ENCODE results near the gene AGO4. TPM values are rescaled to one million over a fixed set of nuclear protein-coding genes. Genes with fewer than 3 reads are reported as not detected.

The AGO4 gene
- total and polyA plus RNA-seq, 2 of the 4 experiments (the other 2 are of a cell fraction) = 8.2 to 9.2 TPM

GRCh38 chr1:35762141-35762540, 45.7 kb upstream of the AGO4 start:
- Histone ChIP-seq H3K23ac (ENCODE audit: low read depth, low read length) (no peak overlapping the region), H3K4me3 (ENCODE audit: insufficient read depth, low read depth, low read length) (no peak overlapping the region), H2BK15ac (ENCODE audit: low read depth, low read length) (no peak overlapping the region), H3K27ac (ENCODE audit: insufficient read depth, low read length) (no peak overlapping the region), H2AK5ac (ENCODE audit: low read depth, low read length) (no peak overlapping the region), H3K9ac (ENCODE audit: low read depth, low read length) (no peak overlapping the region), H2BK5ac (ENCODE audit: low read depth, low read length, poor library complexity, severe bottlenecking) (no peak overlapping the region), H2BK20ac (ENCODE audit: low read depth, low read length) (no peak overlapping the region), H3K56ac (ENCODE audit: extremely low read depth, insufficient read depth, low read length) (no peak overlapping the region), H4K5ac (ENCODE audit: low read depth, low read length) (no peak overlapping the region), H3K18ac (ENCODE audit: low read depth, low read length) (no peak overlapping the region), H3K79me1 (ENCODE audit: low read depth in 1 of 2, low read length in 2 of 2) (peaks cover 4 to 8% of the 10 kb centered on the region in 2 experiments), H3K27me3 (ENCODE audit: control insufficient read depth, insufficient read depth, low read length) (no peaks in the 10 kb centered on the region), H3K36me3 (ENCODE audit: control insufficient read depth, insufficient read depth, low read length) (peaks cover 4% of the 10 kb centered on the region; the same call in 1 of the 2 replicates), H2BK120ac (ENCODE audit: low read depth, low read length) (no peak overlapping the region), H3K4me1 (ENCODE audit: control insufficient read depth, insufficient read depth, low read length) (no peaks in the 10 kb centered on the region), H2AK9ac (replicated peaks; ENCODE audit: low read depth, low read length, poor library complexity) (no peak overlapping the region), H4K20me1 (ENCODE audit: insufficient read depth, low read length) (no peaks in the 10 kb centered on the region), H4K91ac (ENCODE audit: insufficient read depth, low read depth, low read length) (no peak overlapping the region), H3K14ac (replicated peaks; ENCODE audit: low read depth, low read length) (no peak overlapping the region), H3K4ac (ENCODE audit: low read depth, low read length) (no peak overlapping the region), H3K9me3 (ENCODE audit: control insufficient read depth, insufficient read depth, low read length) (no peaks in the 10 kb centered on the region), H3K9me1 (ENCODE audit: insufficient read depth, low read length) (no peaks in the 10 kb centered on the region), H3K4me2 (ENCODE audit: low read depth, low read length) (no peak overlapping the region), H4K8ac (ENCODE audit: low read depth in 2 of 2, low read length in 2 of 2) (no peak overlapping the region), H2AFZ (replicated peaks; ENCODE audit: low read length, poor library complexity) (no peak overlapping the region)
- ATAC-seq (ENCODE audit: low read depth) (no peak), DNase-seq (no peak)
- WGBS, 2 experiments (ENCODE audit: extremely low coverage in 2 of 2, insufficient read length in 1 of 2) = no CpG with 5 or more reads among the region's 2 CpGs
- intact Hi-C loops (cut with micrococcal nuclease) (loop anchor here (10.0 kb wide), 1 partner anchor 117 kb away; the partner anchor contains the start of gene PSMB2), in situ Hi-C loops (cut with MboI; ENCODE audit: low sequenced_read_pairs) (no loop called here), dilution Hi-C loops (cut with HindIII; ENCODE audit: low sequenced_read_pairs, unreplicated experiment) (no loop called here)
- ChIA-PET POLR2A (ENCODE audit: unreplicated experiment) (no interaction called here), CTCF (no interaction called here)
- BruUV-seq (replicated peaks) = no TSS peak
- TF ChIP-seq USF2 (IDR thresholded peaks at IDR 0.05; ENCODE audit: low read depth, low read length) (no peak), RCOR1 (IDR thresholded peaks at IDR 0.05; ENCODE audit: insufficient replicate concordance, low read length) (no peak), CEBPB (IDR thresholded peaks at IDR 0.05; ENCODE audit: low read depth, low read length) (no peak), CTCF (conservative IDR thresholded peaks at IDR 0.05; ENCODE audit: low read depth, low read length) (no peak), BHLHE40 (IDR thresholded peaks at IDR 0.05; ENCODE audit: low read depth, low read length) (no peak), CHD1 (IDR thresholded peaks at IDR 0.05; ENCODE audit: low read depth, low read length) (no peak), SMC3 (IDR thresholded peaks at IDR 0.05; ENCODE audit: low read depth, low read length) (no peak), MAZ (IDR thresholded peaks at IDR 0.05; ENCODE audit: borderline replicate concordance, low read depth, low read length) (no peak), MAFK (IDR thresholded peaks at IDR 0.05; ENCODE audit: low read depth, low read length) (no peak), RFX5 (IDR thresholded peaks at IDR 0.05; ENCODE audit: low read depth, low read length) (no peak)

All from IMR-90 (cell line).